GM12878 (cell line): Measurements from ENCODE around the gene ACP4. TPM values are rescaled to one million over a fixed set of nuclear protein-coding genes. Genes with fewer than 3 reads are reported as not detected.

Source experiments
- ATF2 ChIP-seq: IDR thresholded peaks from 2 replicates; pipeline ENCODE4 v1.6.1; 2012; ENCODE audit warnings: low read length, inconsistent platforms
- DPF2 ChIP-seq: fragments of 450-650 bp; IDR thresholded peaks from 2 replicates; pipeline ENCODE4 v1.6.1; 2017; ENCODE audit warnings: mild to moderate bottlenecking
- NFIC ChIP-seq: IDR thresholded peaks from 2 replicates; pipeline ENCODE4 v1.6.1; 2012; ENCODE audit warnings: low read depth, mild to moderate bottlenecking, inconsistent platforms, low read length, moderate library complexity
- NKRF ChIP-seq: fragments of 450-650 bp; conservative IDR thresholded peaks from 2 replicates; pipeline ENCODE4 v1.6.1; 2017; ENCODE audit warnings: mild to moderate bottlenecking, moderate library complexity
- PAX5 ChIP-seq: IDR thresholded peaks from 2 replicates; pipeline ENCODE4 v1.6.1; 2011; ENCODE audit warnings: low read depth, low read length, borderline replicate concordance
- PBX3 ChIP-seq: IDR thresholded peaks from 2 replicates; pipeline ENCODE4 v1.6.1; 2011; ENCODE audit warnings: mild to moderate bottlenecking, low read depth, low read length, moderate library complexity; ENCODE audit not compliant: insufficient replicate concordance
- POLR2A ChIP-seq: IDR thresholded peaks from 2 replicates; pipeline ENCODE4 v1.6.1; 2011; ENCODE audit warnings: low read depth, mild to moderate bottlenecking, low read length
- POLR2AphosphoS2 ChIP-seq: IDR thresholded peaks from 2 replicates; pipeline ENCODE4 v1.6.1; 2011; ENCODE audit warnings: low read depth, mild to moderate bottlenecking, low read length, improper control_type of control experiment, moderate library complexity
- RCOR1 ChIP-seq: conservative IDR thresholded peaks from 2 replicates; pipeline ENCODE4 v1.6.1; 2012; ENCODE audit warnings: low read depth, low read length, improper control_type of control experiment
- RELB ChIP-seq: fragments of 450-650 bp; IDR thresholded peaks from 2 replicates; pipeline ENCODE4 v1.6.1; 2017; ENCODE audit warnings: low read depth, mild to moderate bottlenecking, moderate library complexity
- STAT3 ChIP-seq: IDR thresholded peaks from 2 replicates; pipeline ENCODE4 v1.6.1; 2011; ENCODE audit warnings: low read depth, low read length, improper control_type of control experiment
- TBL1XR1 ChIP-seq: IDR thresholded peaks from 2 replicates; pipeline ENCODE4 v1.6.1; 2012; ENCODE audit warnings: low read depth, low read length, improper control_type of control experiment
- USF1 ChIP-seq: IDR thresholded peaks from 2 replicates; pipeline ENCODE4 v1.6.1; 2011; ENCODE audit warnings: borderline replicate concordance, low read depth, mild to moderate bottlenecking, moderate library complexity, mixed read lengths, low read length; ENCODE audit not compliant: insufficient read depth; ENCODE audit errors: extremely low read length
- ZNF384 ChIP-seq: IDR thresholded peaks from 2 replicates; pipeline ENCODE4 v1.6.1; 2012; ENCODE audit warnings: low read depth, mild to moderate bottlenecking, low read length, improper control_type of control experiment, borderline replicate concordance
- ZNF687 ChIP-seq: fragments of 450-650 bp; IDR thresholded peaks from 2 replicates; pipeline ENCODE4 v1.6.1; 2017; ENCODE audit warnings: mild to moderate bottlenecking, moderate library complexity
- ZSCAN29 ChIP-seq: fragments of 450-650 bp; IDR thresholded peaks from 2 replicates; pipeline ENCODE4 v1.6.1; 2017; ENCODE audit warnings: mild to moderate bottlenecking, moderate library complexity
- polyA plus RNA-seq, 11 experiments: library from polyadenylated mRNA; depleted of rRNA in 4 of 11; unstranded in 6 of 11; stranded (reverse) in 5 of 11; fragments of >200 nt; fragmentation: Nextera tagmentation in 4 of 11; fragmentation: Illumina TruSeq in 1 of 11; extraction: Ambion mirVana in 4 of 11; extraction: Trizol in 1 of 11; gene quantifications; 1 replicate in 1 of 11; 2 replicates in 10 of 11; pipeline versions ENCODE4 v1.2.1 to v1.2.3, GENCODE V29; 2011 to 2016; ENCODE audit warnings: inconsistent platforms in 2 of 11, missing spikeins in 2 of 11, low read depth in 1 of 11
- total RNA-seq, 4 experiments: library from RNA; depleted of rRNA in 3 of 4; stranded (reverse); fragments of >200 nt in 3 of 4; fragmentation: Illumina TruSeq in 1 of 4; extraction: Trizol in 1 of 4; gene quantifications; 2 replicates each; pipeline versions ENCODE4 v1.2.1 to v1.2.3, GENCODE V29; 2013 to 2021

ACP4 gene
- total and polyA plus RNA-seq, 10 of the 15 experiments (the other 5 are each of a cell fraction or from before 2014, with no cell fraction given) = not detected

- peak; percentile 82 for TF ChIP-seq ZNF687
- peak; percentile 96 for TF ChIP-seq PBX3
- TF ChIP-seq ATF2 = no peak
- TF ChIP-seq NKRF = peak; percentile 99
- peak; percentile 97 for TF ChIP-seq POLR2A
- TF ChIP-seq POLR2AphosphoS2 = peak; percentile 97
- TF ChIP-seq STAT3 = no peak
- TF ChIP-seq NFIC = peak; percentile 70; the same call in 1 of the 2 replicates
- no peak for TF ChIP-seq ZSCAN29
- peak; percentile 89 for TF ChIP-seq USF1
- peak; percentile 45 for TF ChIP-seq RCOR1
- TF ChIP-seq PAX5 = peak; percentile 34; the same call in 1 of the 2 replicates
- no peak for TF ChIP-seq ZNF384
- peak; percentile 99 for TF ChIP-seq RELB
- TF ChIP-seq DPF2 = peak; percentile 87
- 0 out of 2 replicates have a peak, but pooled peaks have one; percentile 35 for TF ChIP-seq TBL1XR1
These were observed 14.4 kb downstream of the ACP4 start (continued) for GRCh38 chr19:50804420-50805272.
